ENCODE results near the gene CHST11. TPM values are rescaled to one million over a fixed set of nuclear protein-coding genes. Genes with fewer than 3 reads are reported as not detected.

Gene CHST11
- total and polyA plus RNA-seq, 9 of the 15 experiments (the other 6 are each of a cell fraction or from before 2014, with no cell fraction given): 2.3 to 38.7 (median 15.0) TPM

DNA sequence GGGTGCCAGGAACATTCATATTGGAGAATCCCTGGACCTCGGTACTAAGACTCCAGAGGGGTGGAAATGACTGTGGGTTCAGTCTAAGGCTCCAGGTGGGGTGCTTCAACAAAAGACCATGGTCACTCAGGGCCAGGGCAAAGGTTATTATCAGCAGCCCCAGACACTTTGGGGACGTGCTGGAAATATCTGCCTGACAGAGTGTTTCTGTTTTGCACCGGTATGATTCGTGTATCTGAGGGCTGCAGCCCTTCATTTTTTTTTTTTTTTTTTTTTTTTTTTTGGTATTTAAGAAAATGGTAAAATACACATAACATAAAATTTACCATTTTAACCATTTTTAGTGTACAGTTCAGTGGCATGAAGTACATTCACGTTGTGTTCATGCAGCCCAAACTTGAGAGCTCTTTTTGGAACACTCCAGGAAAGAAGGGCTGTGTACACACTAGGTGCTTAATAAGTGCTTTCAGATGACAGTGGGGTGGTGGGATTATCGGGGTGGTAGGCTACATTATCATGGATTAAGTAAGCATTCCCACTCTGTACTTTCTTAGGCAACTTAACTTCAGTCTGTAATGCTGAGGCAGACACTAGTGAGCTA is 120.3 kb downstream of the CHST11 start:
- Histone ChIP-seq H3K9me1 (ENCODE audit: control insufficient read depth, insufficient read depth, low read length) (peaks cover 4% of the 10 kb centered on the region), H3K36me3 (ENCODE audit: control insufficient read depth, insufficient read depth, low read length) (peaks cover 3% of the 10 kb centered on the region; the same call in 2 of the 3 replicates), H3K9ac (ENCODE audit: insufficient read depth in 1 of 2, low read depth in 2 of 2, low read length in 2 of 2) (peak overlapping the region; percentile 8 to 41; a peak in 2 of 4 replicates), H3K4me2 (ENCODE audit: insufficient read depth, low read length) (peak overlapping the region; percentile 72), H3K4me3 (no peak overlapping the region), H3K9me3 (replicated peaks; ENCODE audit: control insufficient read depth, insufficient read depth, low read depth, low read length) (no peaks in the 10 kb centered on the region), H4K20me1 (replicated peaks; ENCODE audit: control insufficient read depth, insufficient read depth, low read length) (no peaks in the 10 kb centered on the region), H3K27ac (ENCODE audit: extremely low read depth, low read depth, low read length) (peak overlapping the region; percentile 72), H3K4me1 (replicated peaks in 1 of 2; ENCODE audit: control insufficient read depth in 2 of 2, insufficient read depth in 2 of 2, low read length in 2 of 2) (peaks cover 11 to 48% of the 10 kb centered on the region in 2 experiments), H3K79me2 (ENCODE audit: control insufficient read depth, insufficient read depth, low read length) (peaks cover 62% of the 10 kb centered on the region), H2AFZ (ENCODE audit: low read depth, low read length) (0 out of 2 replicates have a peak overlapping the region, but pooled peaks have one; percentile 34), H3K27me3 (ENCODE audit: control insufficient read depth in 2 of 2, insufficient read depth in 2 of 2, low read length in 2 of 2) (no peaks in the 10 kb centered on the region)
- 2% methylated on average over 6 of the region's 6 CpGs for WGBS (ENCODE audit: insufficient coverage, low coverage, missing lambda C conversion rate)
- no TSS peak for BruUV-seq (replicated peaks)
- DNase-seq (ENCODE audit: extremely low read depth in 1 of 4, low spot score in 3 of 4) (peak; percentile 47 to 86 (median 64)), FAIRE-seq (peak; percentile 61), ATAC-seq (peak; percentile 88)
- intact Hi-C loops (cut with micrococcal nuclease): loop anchor here (1.0 to 10.0 kb wide), 5 partner anchors 24 to 248 kb away; partner anchors contain the start of gene CHST11
- CTCF ChIA-PET (ENCODE audit: low intra/inter-chr PET ratio): interaction anchor here (1.3 kb wide), 1 partner anchor 195 kb away, joined by 3 read pairs; no protein-coding TSS in a partner anchor
- in situ Hi-C loops (cut with MboI): no loop called here
- POLR2A ChIA-PET: interaction anchor here (0.8 to 1.5 kb wide), 2 partner anchors 12 to 23 kb away, joined by 3 to 5 read pairs; no protein-coding TSS in a partner anchor
- TF ChIP-seq THRAP3 (IDR thresholded peaks at IDR 0.05; ENCODE audit: borderline replicate concordance): no peak
- no peak for TF ChIP-seq TEAD1 (CRISPR knock-in tag; IDR thresholded peaks at IDR 0.05)
- TF ChIP-seq, protein P1, sequence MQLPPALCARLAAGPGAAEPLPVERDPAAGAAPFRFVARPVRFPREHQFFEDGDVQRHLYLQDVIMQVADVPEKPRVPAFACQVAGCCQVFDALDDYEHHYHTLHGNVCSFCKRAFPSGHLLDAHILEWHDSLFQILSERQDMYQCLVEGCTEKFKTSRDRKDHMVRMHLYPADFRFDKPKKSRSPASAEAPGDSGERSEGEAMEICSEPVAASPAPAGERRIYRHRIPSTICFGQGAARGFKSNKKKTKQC (CRISPR knock-in tag; IDR thresholded peaks at IDR 0.05): no peak
- no peak for TF ChIP-seq TFAM (CRISPR knock-in tag; conservative IDR thresholded peaks at IDR 0.05)
- TF ChIP-seq STAG1 (CRISPR knock-in tag; IDR thresholded peaks at IDR 0.05; ENCODE audit: borderline replicate concordance): no peak
- TF ChIP-seq, protein P2, sequence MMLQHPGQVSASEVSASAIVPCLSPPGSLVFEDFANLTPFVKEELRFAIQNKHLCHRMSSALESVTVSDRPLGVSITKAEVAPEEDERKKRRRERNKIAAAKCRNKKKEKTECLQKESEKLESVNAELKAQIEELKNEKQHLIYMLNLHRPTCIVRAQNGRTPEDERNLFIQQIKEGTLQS (IDR thresholded peaks at IDR 0.05): no peak
- TF ChIP-seq, protein P2 (CRISPR knock-in tag; conservative IDR thresholded peaks at IDR 0.05): no peak
- peak; percentile 67 for TF ChIP-seq NFIC (IDR thresholded peaks at IDR 0.05)
- TF ChIP-seq ARID1B (IDR thresholded peaks at IDR 0.05): peak; percentile 94
- 0 out of 2 replicates have a peak, but pooled peaks have one; percentile 48 for TF ChIP-seq KLF16 (IDR thresholded peaks at IDR 0.05)
- peak; percentile 86 for TF ChIP-seq TEAD4 (IDR thresholded peaks at IDR 0.05; ENCODE audit: low read length)
- TF ChIP-seq TEAD4 (CRISPR knock-in tag; IDR thresholded peaks at IDR 0.05; ENCODE audit: borderline replicate concordance): no peak
- TF ChIP-seq ARNT (IDR thresholded peaks at IDR 0.05): peak in 1 of 2 experiments; percentile 60; a peak in 1 of 4 replicates
- TF ChIP-seq, protein P3, sequence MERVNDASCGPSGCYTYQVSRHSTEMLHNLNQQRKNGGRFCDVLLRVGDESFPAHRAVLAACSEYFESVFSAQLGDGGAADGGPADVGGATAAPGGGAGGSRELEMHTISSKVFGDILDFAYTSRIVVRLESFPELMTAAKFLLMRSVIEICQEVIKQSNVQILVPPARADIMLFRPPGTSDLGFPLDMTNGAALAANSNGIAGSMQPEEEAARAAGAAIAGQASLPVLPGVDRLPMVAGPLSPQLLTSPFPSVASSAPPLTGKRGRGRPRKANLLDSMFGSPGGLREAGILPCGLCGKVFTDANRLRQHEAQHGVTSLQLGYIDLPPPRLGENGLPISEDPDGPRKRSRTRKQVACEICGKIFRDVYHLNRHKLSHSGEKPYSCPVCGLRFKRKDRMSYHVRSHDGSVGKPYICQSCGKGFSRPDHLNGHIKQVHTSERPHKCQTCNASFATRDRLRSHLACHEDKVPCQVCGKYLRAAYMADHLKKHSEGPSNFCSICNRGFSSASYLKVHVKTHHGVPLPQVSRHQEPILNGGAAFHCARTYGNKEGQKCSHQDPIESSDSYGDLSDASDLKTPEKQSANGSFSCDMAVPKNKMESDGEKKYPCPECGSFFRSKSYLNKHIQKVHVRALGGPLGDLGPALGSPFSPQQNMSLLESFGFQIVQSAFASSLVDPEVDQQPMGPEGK (CRISPR knock-in tag; IDR thresholded peaks at IDR 0.05; ENCODE audit: borderline replicate concordance): no peak
- TF ChIP-seq, protein P4, sequence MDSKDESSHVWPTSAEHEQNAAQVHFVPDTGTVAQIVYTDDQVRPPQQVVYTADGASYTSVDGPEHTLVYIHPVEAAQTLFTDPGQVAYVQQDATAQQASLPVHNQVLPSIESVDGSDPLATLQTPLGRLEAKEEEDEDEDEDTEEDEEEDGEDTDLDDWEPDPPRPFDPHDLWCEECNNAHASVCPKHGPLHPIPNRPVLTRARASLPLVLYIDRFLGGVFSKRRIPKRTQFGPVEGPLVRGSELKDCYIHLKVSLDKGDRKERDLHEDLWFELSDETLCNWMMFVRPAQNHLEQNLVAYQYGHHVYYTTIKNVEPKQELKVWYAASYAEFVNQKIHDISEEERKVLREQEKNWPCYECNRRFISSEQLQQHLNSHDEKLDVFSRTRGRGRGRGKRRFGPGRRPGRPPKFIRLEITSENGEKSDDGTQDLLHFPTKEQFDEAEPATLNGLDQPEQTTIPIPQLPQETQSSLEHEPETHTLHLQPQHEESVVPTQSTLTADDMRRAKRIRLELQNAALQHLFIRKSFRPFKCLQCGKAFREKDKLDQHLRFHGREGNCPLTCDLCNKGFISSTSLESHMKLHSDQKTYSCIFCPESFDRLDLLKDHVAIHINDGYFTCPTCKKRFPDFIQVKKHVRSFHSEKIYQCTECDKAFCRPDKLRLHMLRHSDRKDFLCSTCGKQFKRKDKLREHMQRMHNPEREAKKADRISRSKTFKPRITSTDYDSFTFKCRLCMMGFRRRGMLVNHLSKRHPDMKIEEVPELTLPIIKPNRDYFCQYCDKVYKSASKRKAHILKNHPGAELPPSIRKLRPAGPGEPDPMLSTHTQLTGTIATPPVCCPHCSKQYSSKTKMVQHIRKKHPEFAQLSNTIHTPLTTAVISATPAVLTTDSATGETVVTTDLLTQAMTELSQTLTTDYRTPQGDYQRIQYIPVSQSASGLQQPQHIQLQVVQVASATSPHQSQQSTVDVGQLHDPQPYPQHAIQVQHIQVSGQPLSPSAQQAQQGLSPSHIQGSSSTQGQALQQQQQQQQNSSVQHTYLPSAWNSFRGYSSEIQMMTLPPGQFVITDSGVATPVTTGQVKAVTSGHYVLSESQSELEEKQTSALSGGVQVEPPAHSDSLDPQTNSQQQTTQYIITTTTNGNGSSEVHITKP (IDR thresholded peaks at IDR 0.05; ENCODE audit: partially characterized antibody): peak; percentile 62
